BJ (cell line): ENCODE results near the gene RMI2. TPM values are rescaled to one million over a fixed set of nuclear protein-coding genes. Genes with fewer than 3 reads are reported as not detected.

Experiments used
- CTCF ChIA-PET: fragments of 350-600 bp; formaldehyde crosslinking; extraction: SDS; loops from one replicate; lab custom pipeline; 2021; ENCODE audit warnings: antibody characterized with exemption, inconsistent platforms; lab: Yijun Ruan, JAX
- POLR2A ChIA-PET: fragments of 300-600 bp; sonication (Branson Sonifier 250); formaldehyde crosslinking; extraction: SDS; loops from one replicate; lab custom pipeline; 2021; ENCODE audit warnings: antibody characterized with exemption; lab: Charles Lee
- DNase-seq: peaks from one replicate; pipeline ENCODE4 v3.0.0-alpha.2; 2011; ENCODE audit warnings: low read depth
- H3K27me3 ChIP-seq: 2 replicates; pipeline ENCODE4 v1.6.0; 2011; ENCODE audit warnings: low read length; ENCODE audit not compliant: control insufficient read depth, insufficient read depth
- H3K36me3 ChIP-seq: 2 replicates; pipeline ENCODE4 v1.5.1; 2011; ENCODE audit warnings: low read length; ENCODE audit not compliant: control insufficient read depth, insufficient read depth
- H3K4me3 ChIP-seq: 2 replicates; pipeline ENCODE4 v1.5.1; 2011; ENCODE audit warnings: low read depth, mild to moderate bottlenecking, control low read depth, low read length
- CTCF ChIP-seq: IDR thresholded peaks from 2 replicates; pipeline ENCODE4 v1.5.1; 2011; ENCODE audit warnings: low read depth, mild to moderate bottlenecking, control low read depth, inconsistent platforms, low read length, moderate library complexity; ENCODE audit not compliant: insufficient read depth
- polyA plus RNA-seq: library from polyadenylated mRNA; depleted of rRNA; stranded (reverse); fragments of >200 nt; gene quantifications from 2 replicates; pipeline ENCODE4 v1.2.3, GENCODE V29; 2011

The RMI2 gene
- polyA plus RNA-seq, 1 experiment: 1.7 TPM

- POLR2A ChIA-PET: no interaction called here
- Histone ChIP-seq H3K4me3 (no peak overlapping the region), H3K36me3 (no peaks in the 10 kb centered on the region), H3K27me3 (no peaks in the 10 kb centered on the region)
- no peak for TF ChIP-seq CTCF
- no peak for DNase-seq
- CTCF ChIA-PET: interaction anchor here (0.6 kb wide), 1 partner anchor 69 kb away, joined by 3 read pairs; no protein-coding TSS in a partner anchor
Observed at GRCh38 chr16:11301645-11302501, 43.4 kb upstream of the RMI2 start.

- no peaks in the 10 kb centered on the region for H3K27me3 ChIP-seq
- TF ChIP-seq CTCF: no peak
- H3K4me3 ChIP-seq: no peak overlapping the region
- no peak for DNase-seq
- POLR2A ChIA-PET: no interaction called here
- H3K36me3 ChIP-seq: no peaks in the 10 kb centered on the region
- CTCF ChIA-PET: interaction anchor here (0.6 kb wide), 1 partner anchor 68 kb away, joined by 3 read pairs; no protein-coding TSS in a partner anchor
Observed at GRCh38 chr16:11302977-11303376, 42.3 kb upstream of the RMI2 start.

GRCh38 chr16:11303405-11304138, 41.7 kb upstream of the RMI2 start:
- H3K36me3 ChIP-seq: no peaks in the 10 kb centered on the region
- no peaks in the 10 kb centered on the region for H3K27me3 ChIP-seq
- TF ChIP-seq CTCF: no peak
- no peak for DNase-seq
- ChIA-PET POLR2A (no interaction called here), CTCF (no interaction called here)
- H3K4me3 ChIP-seq: no peak overlapping the region

GRCh38 chr16:11306381-11306780, 38.9 kb upstream of the RMI2 start:
- POLR2A ChIA-PET: no interaction called here

More at GRCh38 chr16:11306381-11306780, 38.9 kb upstream of the RMI2 start:
- H3K27me3 ChIP-seq: no peaks in the 10 kb centered on the region
- H3K36me3 ChIP-seq: no peaks in the 10 kb centered on the region
- H3K4me3 ChIP-seq: no peak overlapping the region
- no peak for DNase-seq
- no peak for TF ChIP-seq CTCF
- CTCF ChIA-PET: no interaction called here
